ENCODE data around the gene AGFG1. TPM values are rescaled to one million over a fixed set of nuclear protein-coding genes. Genes with fewer than 3 reads are reported as not detected.

The AGFG1 gene
- total RNA-seq, 1 experiment from 2014 or later = 109 TPM

DNA sequence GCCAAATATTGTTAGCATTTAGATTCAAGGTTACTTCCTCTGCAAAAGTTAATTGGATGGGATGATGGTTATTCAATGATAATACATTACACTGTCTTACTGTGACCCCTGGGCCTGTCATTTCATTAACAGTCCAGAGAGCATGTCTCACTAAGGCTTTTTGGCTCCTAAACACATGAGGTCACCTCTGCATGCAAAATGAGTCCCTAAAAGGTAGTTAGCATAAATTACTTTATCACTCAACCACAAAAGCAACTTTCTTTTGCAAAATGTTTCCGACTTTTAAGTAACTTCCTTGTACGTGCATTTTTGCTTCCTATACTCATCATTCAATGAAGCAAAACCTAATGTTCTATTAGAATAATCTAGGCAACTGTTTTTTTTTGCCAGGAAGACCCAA, 16.8 kb upstream of the AGFG1 start:
- Mint-ChIP-seq H3K27ac (no peak overlapping the region), H3K36me3 (ENCODE audit: insufficient read depth in 1 of 3, low read depth in 3 of 3) (no peaks in the 10 kb centered on the region), H3K4me1 (peaks cover 12 to 15% of the 10 kb centered on the region in 2 experiments), H3K4me3 (no peak overlapping the region), H3K9me3 (no peaks in the 10 kb centered on the region), H3K27me3 (ENCODE audit: low read depth) (no peaks in the 10 kb centered on the region)
- no peaks in the 10 kb centered on the region for H3K27me3 ChIP-seq (ENCODE audit: insufficient read depth, low read length)
- no peak overlapping the region for H4K91ac ChIP-seq (ENCODE audit: insufficient read length, low read depth, low read length)
- no peak overlapping the region for H4K5ac ChIP-seq (ENCODE audit: insufficient read length, low read depth, low read length)
- no peak overlapping the region for H4K8ac ChIP-seq (replicated peaks; ENCODE audit: insufficient read length, low read depth, low read length)
- no peaks in the 10 kb centered on the region; the same call in 1 of the 2 replicates for H3K4me1 ChIP-seq (ENCODE audit: insufficient read depth, low read length)
- no peak overlapping the region for H3K9ac ChIP-seq (ENCODE audit: extremely low read depth, insufficient read length, low read length)
- H3K27ac ChIP-seq (ENCODE audit: insufficient read length, low read depth, low read length) = no peak overlapping the region
- no peak overlapping the region for H3K23ac ChIP-seq (ENCODE audit: insufficient read length, low read depth, low read length)
- no peak overlapping the region for H3K18ac ChIP-seq (ENCODE audit: insufficient read length, low read depth, low read length)
- WGBS (ENCODE audit: extremely low coverage, insufficient read length, low lambda C conversion rate) = no CpG with 5 or more reads among the region's 2 CpGs
- H3K14ac ChIP-seq (ENCODE audit: insufficient read depth, low read length) = no peak overlapping the region
- H3K4me2 ChIP-seq (ENCODE audit: insufficient read depth, insufficient read length, low read length) = no peak overlapping the region
- H2BK120ac ChIP-seq (ENCODE audit: low read depth, low read length, poor library complexity, severe bottlenecking) = no peak overlapping the region
- H3K79me1 ChIP-seq (ENCODE audit: insufficient read depth, low read depth, low read length, poor library complexity, severe bottlenecking) = no peaks in the 10 kb centered on the region
- no peak overlapping the region for H3K56ac ChIP-seq (ENCODE audit: insufficient read length, low read depth, low read length)
- no peak overlapping the region for H3T11ph ChIP-seq (ENCODE audit: low read length)
- TF ChIP-seq, protein P1, sequence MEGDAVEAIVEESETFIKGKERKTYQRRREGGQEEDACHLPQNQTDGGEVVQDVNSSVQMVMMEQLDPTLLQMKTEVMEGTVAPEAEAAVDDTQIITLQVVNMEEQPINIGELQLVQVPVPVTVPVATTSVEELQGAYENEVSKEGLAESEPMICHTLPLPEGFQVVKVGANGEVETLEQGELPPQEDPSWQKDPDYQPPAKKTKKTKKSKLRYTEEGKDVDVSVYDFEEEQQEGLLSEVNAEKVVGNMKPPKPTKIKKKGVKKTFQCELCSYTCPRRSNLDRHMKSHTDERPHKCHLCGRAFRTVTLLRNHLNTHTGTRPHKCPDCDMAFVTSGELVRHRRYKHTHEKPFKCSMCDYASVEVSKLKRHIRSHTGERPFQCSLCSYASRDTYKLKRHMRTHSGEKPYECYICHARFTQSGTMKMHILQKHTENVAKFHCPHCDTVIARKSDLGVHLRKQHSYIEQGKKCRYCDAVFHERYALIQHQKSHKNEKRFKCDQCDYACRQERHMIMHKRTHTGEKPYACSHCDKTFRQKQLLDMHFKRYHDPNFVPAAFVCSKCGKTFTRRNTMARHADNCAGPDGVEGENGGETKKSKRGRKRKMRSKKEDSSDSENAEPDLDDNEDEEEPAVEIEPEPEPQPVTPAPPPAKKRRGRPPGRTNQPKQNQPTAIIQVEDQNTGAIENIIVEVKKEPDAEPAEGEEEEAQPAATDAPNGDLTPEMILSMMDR (conservative IDR thresholded peaks at IDR 0.05) = no peak
- no peak overlapping the region for H2AFZ ChIP-seq (ENCODE audit: low read length)
- H3K4ac ChIP-seq (ENCODE audit: low read depth, low read length) = no peak overlapping the region
- H2AK5ac ChIP-seq (ENCODE audit: insufficient read length, low read length) = no peak overlapping the region
- no peaks in the 10 kb centered on the region for H3K79me2 ChIP-seq (ENCODE audit: insufficient read depth, low read length)
- no peak for DNase-seq
- H2BK12ac ChIP-seq (ENCODE audit: insufficient read length, low read depth, low read length) = no peak overlapping the region
- no peaks in the 10 kb centered on the region for H3K23me2 ChIP-seq (ENCODE audit: insufficient read length, low read depth, low read length, poor library complexity, severe bottlenecking)
- H2BK5ac ChIP-seq (ENCODE audit: insufficient read length, low read length) = no peak overlapping the region
- H2BK15ac ChIP-seq (ENCODE audit: low read depth, low read length) = no peak overlapping the region
- no peaks in the 10 kb centered on the region for H3K9me3 ChIP-seq (ENCODE audit: control insufficient read depth, low read depth, low read length)
- no peak overlapping the region for H2BK20ac ChIP-seq (ENCODE audit: low read depth, low read length, poor library complexity, severe bottlenecking)
- no peaks in the 10 kb centered on the region for H4K20me1 ChIP-seq (ENCODE audit: control insufficient read depth, insufficient read depth, insufficient read length)

Measured in H9 (cell line).